ENCODE measurements around the gene SORL1-AS1.
A peak's percentile ranks its signal among the peaks of the same experiment; 100 is the strongest.

The SORL1-AS1 gene

DNA sequence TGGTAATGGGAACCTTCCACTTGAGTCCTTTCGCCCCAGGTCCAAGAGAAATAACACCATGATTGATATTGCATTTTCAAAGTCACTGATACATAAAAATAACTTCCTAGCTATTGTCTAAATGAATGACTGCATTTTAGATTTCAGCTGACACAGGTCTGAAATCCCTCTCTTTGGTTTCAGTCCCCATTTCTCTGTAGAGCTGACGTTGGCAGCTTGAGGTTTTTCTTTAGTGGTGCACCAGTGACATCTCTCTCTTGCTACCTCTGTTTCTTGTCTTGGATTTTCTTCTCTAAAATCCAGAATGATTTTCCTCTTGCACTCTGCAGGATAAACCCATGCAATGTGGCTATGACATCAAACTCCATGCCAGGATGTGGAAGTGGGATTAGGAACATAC lies 32.4 kb downstream of the SORL1-AS1 start:
- no peaks in the 10 kb centered on the region for H3K36me3 ChIP-seq
- TF ChIP-seq, protein P1, sequence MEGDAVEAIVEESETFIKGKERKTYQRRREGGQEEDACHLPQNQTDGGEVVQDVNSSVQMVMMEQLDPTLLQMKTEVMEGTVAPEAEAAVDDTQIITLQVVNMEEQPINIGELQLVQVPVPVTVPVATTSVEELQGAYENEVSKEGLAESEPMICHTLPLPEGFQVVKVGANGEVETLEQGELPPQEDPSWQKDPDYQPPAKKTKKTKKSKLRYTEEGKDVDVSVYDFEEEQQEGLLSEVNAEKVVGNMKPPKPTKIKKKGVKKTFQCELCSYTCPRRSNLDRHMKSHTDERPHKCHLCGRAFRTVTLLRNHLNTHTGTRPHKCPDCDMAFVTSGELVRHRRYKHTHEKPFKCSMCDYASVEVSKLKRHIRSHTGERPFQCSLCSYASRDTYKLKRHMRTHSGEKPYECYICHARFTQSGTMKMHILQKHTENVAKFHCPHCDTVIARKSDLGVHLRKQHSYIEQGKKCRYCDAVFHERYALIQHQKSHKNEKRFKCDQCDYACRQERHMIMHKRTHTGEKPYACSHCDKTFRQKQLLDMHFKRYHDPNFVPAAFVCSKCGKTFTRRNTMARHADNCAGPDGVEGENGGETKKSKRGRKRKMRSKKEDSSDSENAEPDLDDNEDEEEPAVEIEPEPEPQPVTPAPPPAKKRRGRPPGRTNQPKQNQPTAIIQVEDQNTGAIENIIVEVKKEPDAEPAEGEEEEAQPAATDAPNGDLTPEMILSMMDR (IDR thresholded peaks at IDR 0.05): no peak
- H3K9me3 ChIP-seq: no peaks in the 10 kb centered on the region
- no peaks in the 10 kb centered on the region for H3K27me3 ChIP-seq
- no peak overlapping the region for H3K27ac ChIP-seq
- H3K4me3 ChIP-seq: no peak overlapping the region
- H3K4me1 ChIP-seq: peaks cover 0 to 33% of the 10 kb centered on the region in 2 donors
- DNase-seq (ENCODE audit: low spot score): no peak

DNA sequence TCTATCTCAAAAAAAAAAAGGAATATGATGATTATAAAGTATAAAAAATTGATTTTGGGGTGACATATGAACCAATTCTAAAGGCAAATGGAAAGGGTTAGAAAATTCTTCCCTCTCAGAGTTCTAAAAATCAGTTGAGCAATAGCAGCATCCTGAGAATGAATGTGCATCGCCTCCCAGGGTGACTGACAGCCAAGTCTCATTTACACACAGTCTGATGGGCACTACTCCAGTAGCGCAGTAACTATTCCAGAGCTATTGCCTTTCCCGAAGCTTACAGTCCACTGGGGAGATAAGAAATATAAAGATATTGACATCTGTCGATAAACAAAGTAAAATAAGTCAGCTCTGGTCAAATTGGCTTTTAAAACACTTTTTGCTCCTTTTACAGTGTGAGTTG lies 32.9 kb downstream of the SORL1-AS1 start:
- Histone ChIP-seq H3K9me3 (no peaks in the 10 kb centered on the region), H3K27ac (no peak overlapping the region), H3K4me1 (peaks cover 0 to 33% of the 10 kb centered on the region in 2 donors), H3K36me3 (no peaks in the 10 kb centered on the region), H3K4me3 (no peak overlapping the region), H3K27me3 (no peaks in the 10 kb centered on the region)
- no peak for DNase-seq (ENCODE audit: low spot score)
- TF ChIP-seq, protein P1 (IDR thresholded peaks at IDR 0.05): no peak

DNA sequence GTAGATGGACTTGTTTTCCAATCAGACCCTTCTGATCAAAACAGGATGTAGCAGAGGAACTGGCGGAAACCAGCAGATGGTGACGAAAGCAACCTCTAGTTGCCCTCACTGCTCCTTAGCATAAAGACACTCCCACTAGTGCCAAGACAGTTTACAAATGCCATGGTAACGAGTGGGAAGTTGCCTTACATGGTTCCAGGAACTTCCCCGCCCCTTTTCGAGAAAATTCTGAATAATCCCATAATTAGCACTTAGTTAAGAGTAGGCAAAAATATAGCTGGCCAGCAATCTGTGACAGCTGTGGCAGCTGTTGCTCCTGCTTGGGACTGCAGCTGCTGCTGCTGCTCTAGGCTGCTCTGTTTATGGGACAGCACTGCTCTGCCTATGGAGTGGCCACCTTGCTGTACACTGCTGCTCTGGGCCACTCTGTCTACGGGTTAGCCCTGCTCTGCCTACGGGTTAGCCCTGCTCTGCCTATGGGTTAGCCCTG lies 34.1 kb downstream of the SORL1-AS1 start:
- peaks cover 0 to 33% of the 10 kb centered on the region in 2 donors for H3K4me1 ChIP-seq
- H3K27ac ChIP-seq: no peak overlapping the region
- TF ChIP-seq, protein P1 (IDR thresholded peaks at IDR 0.05): no peak
- H3K4me3 ChIP-seq: no peak overlapping the region
- no peaks in the 10 kb centered on the region for H3K9me3 ChIP-seq
- DNase-seq (ENCODE audit: low spot score): no peak
- H3K36me3 ChIP-seq: no peaks in the 10 kb centered on the region
- H3K27me3 ChIP-seq: no peaks in the 10 kb centered on the region

DNA sequence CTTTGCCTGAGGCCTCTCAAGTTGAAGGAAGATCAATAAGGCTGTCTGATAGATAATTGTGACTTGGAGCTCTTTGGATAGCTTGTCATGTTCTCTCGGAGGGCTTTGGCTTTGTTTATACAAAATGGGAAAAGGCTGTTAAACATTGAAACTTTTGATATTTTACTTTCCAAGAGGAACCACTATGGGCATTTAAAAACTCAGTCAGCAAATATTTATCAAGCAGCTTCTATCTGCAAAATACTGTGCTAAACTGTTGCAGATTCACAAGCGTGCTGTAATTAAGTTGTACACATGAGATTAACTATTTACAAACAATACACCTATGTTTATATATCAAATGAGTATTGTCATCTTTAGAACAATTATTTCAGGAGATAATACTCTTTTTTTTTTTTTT lies 35.2 kb downstream of the SORL1-AS1 start:
- H3K4me3 ChIP-seq: no peak overlapping the region
- peaks cover 0 to 33% of the 10 kb centered on the region in 2 donors for H3K4me1 ChIP-seq
- no peak for DNase-seq (ENCODE audit: low spot score)
- H3K27me3 ChIP-seq: no peaks in the 10 kb centered on the region
- H3K36me3 ChIP-seq: no peaks in the 10 kb centered on the region
- no peaks in the 10 kb centered on the region for H3K9me3 ChIP-seq
- H3K27ac ChIP-seq: peak overlapping the region; percentile 41 to 54
- TF ChIP-seq, protein P1 (IDR thresholded peaks at IDR 0.05): no peak

DNA sequence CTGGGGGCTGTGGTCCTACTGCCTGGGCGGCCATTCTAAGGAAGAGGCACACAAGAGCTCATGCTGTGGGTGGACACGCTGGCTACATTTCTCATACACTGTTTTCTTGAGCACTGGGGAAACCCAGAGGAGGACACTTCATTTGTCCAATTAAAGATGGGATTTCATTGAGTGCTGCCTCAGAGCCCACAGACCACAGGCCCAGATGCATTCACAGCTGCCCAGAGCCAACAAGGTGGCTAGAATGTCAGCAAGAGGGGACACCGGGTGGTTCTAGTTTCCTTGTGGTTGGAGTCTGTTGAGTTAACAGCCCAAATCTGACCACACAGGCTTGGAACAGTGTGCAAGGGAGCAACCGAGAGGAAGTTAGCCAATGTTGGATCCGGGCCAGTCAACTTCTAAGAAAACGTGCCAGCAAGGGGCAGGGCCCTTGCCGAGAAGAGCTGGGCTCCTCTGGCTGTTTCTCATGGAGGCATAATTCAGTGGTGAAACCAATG lies 35.7 kb downstream of the SORL1-AS1 start:
- TF ChIP-seq, protein P1 (IDR thresholded peaks at IDR 0.05): no peak
- peak; percentile 93 for DNase-seq (ENCODE audit: low spot score)
- peak overlapping the region; percentile 41 to 54 for H3K27ac ChIP-seq
- H3K9me3 ChIP-seq: no peaks in the 10 kb centered on the region
- no peaks in the 10 kb centered on the region for H3K36me3 ChIP-seq
- no peaks in the 10 kb centered on the region for H3K27me3 ChIP-seq
- H3K4me3 ChIP-seq: no peak overlapping the region
- H3K4me1 ChIP-seq: peaks cover 0 to 33% of the 10 kb centered on the region in 2 donors

DNA sequence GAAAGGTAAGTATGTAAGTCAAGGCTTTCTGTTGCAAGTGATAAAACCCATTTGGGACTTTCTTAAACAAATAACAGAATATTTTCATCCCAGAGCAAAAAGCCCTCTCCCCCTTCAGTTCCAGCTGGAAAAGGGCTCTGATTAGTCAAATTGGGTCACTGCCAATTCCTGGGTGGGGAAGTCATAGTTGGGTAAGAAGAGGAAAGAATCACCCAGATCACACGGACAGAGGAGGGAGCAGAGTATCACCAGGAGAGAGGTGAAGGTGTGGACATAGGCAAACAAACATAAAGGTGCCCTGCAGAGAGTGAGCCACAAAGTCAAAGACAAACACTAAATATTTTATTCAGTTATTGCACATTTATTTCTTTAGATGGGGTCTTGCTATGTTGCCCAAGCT lies 36.9 kb downstream of the SORL1-AS1 start:
- no peaks in the 10 kb centered on the region for H3K27me3 ChIP-seq
- no peak overlapping the region for H3K4me3 ChIP-seq
- no peak overlapping the region for H3K27ac ChIP-seq
- H3K4me1 ChIP-seq: peaks cover 0 to 33% of the 10 kb centered on the region in 2 donors
- TF ChIP-seq, protein P1 (IDR thresholded peaks at IDR 0.05): no peak
- no peak for DNase-seq (ENCODE audit: low spot score)
- no peaks in the 10 kb centered on the region for H3K9me3 ChIP-seq
- no peaks in the 10 kb centered on the region for H3K36me3 ChIP-seq

Data from right atrium auricular region (tissue), 2 donors.